ENCODE measurements around the gene EIF4B. TPM values are rescaled to one million over a fixed set of nuclear protein-coding genes. Genes with fewer than 3 reads are reported as not detected.
A peak's percentile ranks its signal among the peaks of the same experiment; 100 is the strongest.
"Not testable (repeated sequence)": the region's sequence is repeated elsewhere in the genome, so short reads cannot be mapped to it uniquely, and the experiment has no call there.

Gene EIF4B
- total RNA-seq, 4 donors from 2014 or later: 404 to 559 (median 485) TPM

- peak overlapping the region; percentile 45 for H3K27ac ChIP-seq
- H3K9me3 ChIP-seq: no peaks in the 10 kb centered on the region
- peak; percentile 73 to 74 for DNase-seq (ENCODE audit: low spot score in 2 of 2)
- H3K36me3 ChIP-seq: peaks cover 4% of the 10 kb centered on the region
- WGBS: 19% methylated on average over 28 of the region's 28 CpGs
- peaks cover 48% of the 10 kb centered on the region for H3K4me1 ChIP-seq
- no peaks in the 10 kb centered on the region for H3K27me3 ChIP-seq
- TF ChIP-seq POLR2A (IDR thresholded peaks at IDR 0.05) (no peak), CTCF (IDR thresholded peaks at IDR 0.05) (no peak), EP300 (IDR thresholded peaks at IDR 0.05) (no peak), POLR2AphosphoS5 (IDR thresholded peaks at IDR 0.05) (no peak)
- peak overlapping the region; percentile 96 for H3K4me3 ChIP-seq
Measured at GRCh38 chr12:53005215-53005985, 856 bp upstream of the EIF4B start.

DNA sequence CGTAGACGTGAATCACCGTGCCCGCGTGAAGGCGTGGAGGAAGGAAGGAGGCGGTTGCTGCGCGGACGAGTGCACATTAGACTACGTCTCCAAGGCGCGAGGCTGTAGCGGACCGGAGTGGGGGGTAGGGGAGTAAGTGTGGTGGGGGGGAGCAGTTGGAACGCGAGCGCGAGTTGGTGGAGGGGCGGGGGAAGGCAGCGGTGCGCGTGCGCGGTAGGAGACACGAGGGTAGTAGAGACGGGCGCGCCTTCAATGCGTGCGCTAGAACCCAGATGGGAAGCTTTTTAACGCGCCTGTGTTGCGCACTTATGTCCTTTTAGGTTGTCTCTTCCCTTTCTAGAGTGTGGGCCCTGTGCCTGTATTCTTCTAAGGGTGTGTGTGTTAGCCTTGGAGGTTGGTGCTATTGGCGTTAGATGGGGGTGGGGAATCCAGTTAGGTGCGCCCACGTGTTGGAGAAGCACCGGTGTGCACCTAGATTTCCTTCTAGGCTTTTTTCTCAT, 604 bp downstream of the EIF4B start:
- DNase-seq (ENCODE audit: low spot score in 2 of 2): peak; percentile 82 to 87
- no peaks in the 10 kb centered on the region for H3K27me3 ChIP-seq
- H3K36me3 ChIP-seq: peaks cover 4% of the 10 kb centered on the region
- peak overlapping the region; percentile 96 for H3K4me3 ChIP-seq
- H3K4me1 ChIP-seq: peaks cover 62% of the 10 kb centered on the region
- TF ChIP-seq EP300 (IDR thresholded peaks at IDR 0.05): no peak
- H3K9me3 ChIP-seq: no peaks in the 10 kb centered on the region
- peak overlapping the region; percentile 96 for H3K27ac ChIP-seq
- under 1% methylated on average over 38 of the region's 38 CpGs for whole genome bisulfite sequencing

GRCh38 chr12:53007343-53007742, 1.1 kb downstream of the EIF4B start:
- peak overlapping the region; percentile 96 for H3K4me3 ChIP-seq
- WGBS: 42% methylated on average over 3 of the region's 4 CpGs
- H3K27me3 ChIP-seq: no peaks in the 10 kb centered on the region
- no peaks in the 10 kb centered on the region for H3K9me3 ChIP-seq
- H3K4me1 ChIP-seq: peaks cover 62% of the 10 kb centered on the region
- peak overlapping the region; percentile 96 for H3K27ac ChIP-seq
- peaks cover 4% of the 10 kb centered on the region for H3K36me3 ChIP-seq
- no peak for DNase-seq (ENCODE audit: low spot score in 2 of 2)
- TF ChIP-seq EP300 (IDR thresholded peaks at IDR 0.05): no peak

GRCh38 chr12:53008760-53009159, 2.5 kb downstream of the EIF4B start:
- not testable (repeated sequence) for H3K27ac ChIP-seq; H3K36me3 ChIP-seq; DNase-seq (ENCODE audit: low spot score in 2 of 2); H3K9me3 ChIP-seq; H3K27me3 ChIP-seq
- Histone ChIP-seq H3K4me3 (peak overlapping the region; percentile 5), H3K4me1 (peaks cover 65% of the 10 kb centered on the region)
- 87% methylated on average over 15 of the region's 15 CpGs for WGBS

DNA sequence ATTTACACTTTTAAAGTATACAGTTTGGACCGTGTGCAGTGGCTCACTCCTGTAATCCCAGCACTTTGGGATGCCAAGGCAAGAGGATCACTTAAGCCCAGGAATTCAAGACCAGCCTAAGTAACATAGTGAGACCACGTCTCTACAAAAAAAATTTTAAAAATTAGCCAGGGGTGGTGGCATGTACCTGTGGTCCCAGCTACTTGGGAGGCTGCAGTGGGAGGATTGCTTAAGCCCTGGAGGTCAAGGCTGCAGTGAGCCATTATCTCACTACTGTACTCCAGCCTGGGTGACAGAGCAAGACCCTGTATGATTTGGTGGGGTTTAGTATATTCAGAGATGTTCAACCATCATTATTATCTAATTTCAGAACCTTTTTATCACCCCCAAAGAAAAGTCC, 4.7 kb downstream of the EIF4B start:
- 80% methylated on average over 2 of the region's 2 CpGs for WGBS
- no peak overlapping the region for H3K27ac ChIP-seq
- H3K27me3 ChIP-seq: no peaks in the 10 kb centered on the region
- no peak for TF ChIP-seq EP300 (IDR thresholded peaks at IDR 0.05)
- TF ChIP-seq POLR2AphosphoS5 (IDR thresholded peaks at IDR 0.05): no peak
- TF ChIP-seq CTCF (IDR thresholded peaks at IDR 0.05): no peak
- TF ChIP-seq POLR2A (IDR thresholded peaks at IDR 0.05): no peak
- H3K4me1 ChIP-seq: peaks cover 52% of the 10 kb centered on the region
- peaks cover 4% of the 10 kb centered on the region for H3K36me3 ChIP-seq
- no peaks in the 10 kb centered on the region for H3K9me3 ChIP-seq
- no peak overlapping the region for H3K4me3 ChIP-seq
- no peak for DNase-seq (ENCODE audit: low spot score in 2 of 2)

- DNase-seq (ENCODE audit: low spot score in 2 of 2): no peak
- Histone ChIP-seq H3K27ac (no peak overlapping the region), H3K4me3 (no peak overlapping the region), H3K27me3 (no peaks in the 10 kb centered on the region), H3K36me3 (peaks cover 10% of the 10 kb centered on the region), H3K9me3 (no peaks in the 10 kb centered on the region), H3K4me1 (peaks cover 51% of the 10 kb centered on the region)
- 86% methylated on average over 3 of the region's 3 CpGs for WGBS
- TF ChIP-seq POLR2AphosphoS5 (IDR thresholded peaks at IDR 0.05) (no peak), CTCF (IDR thresholded peaks at IDR 0.05) (no peak), POLR2A (IDR thresholded peaks at IDR 0.05) (no peak), EP300 (IDR thresholded peaks at IDR 0.05) (no peak)
Measured at GRCh38 chr12:53011889-53012288, 5.6 kb downstream of the EIF4B start.

All from suprapubic skin (tissue), 4 donors.